Kidney (tissue), 14 donors: Measurements from ENCODE around the gene HOXB7. TPM values are rescaled to one million over a fixed set of nuclear protein-coding genes. Genes with fewer than 3 reads are reported as not detected.

Experiments used
- DNase-seq, 5 donors: peaks; one replicate each; pipeline ENCODE4 v3.0.0-alpha.2; 2013 to 2020
- FAIRE-seq: peaks from 2 replicates; lab custom pipeline; 2012; peaks lifted over from hg19 to GRCh38; lab: Jason Lieb, UNC
- H3K27ac ChIP-seq, 2 donors: one replicate each; pipeline ENCODE4 v1.7.0; 2013; ENCODE audit warnings: low read depth in 2 of 2, low read length in 2 of 2, inconsistent platforms in 1 of 2
- H3K27me3 ChIP-seq: one replicate; pipeline ENCODE4 v1.7.1; 2013; ENCODE audit warnings: low read length, inconsistent platforms; ENCODE audit not compliant: control insufficient read depth, insufficient read depth
- H3K36me3 ChIP-seq, 3 donors: one replicate each; pipeline versions ENCODE4 v1.7.0 to v1.7.1; 2013; ENCODE audit warnings: low read length in 3 of 3, control low read depth in 1 of 3, inconsistent platforms in 1 of 3; ENCODE audit not compliant: insufficient read depth in 3 of 3, control insufficient read depth in 2 of 3
- H3K4me1 ChIP-seq, 3 donors: one replicate each; pipeline versions ENCODE4 v1.7.0 to v1.7.1; 2013; ENCODE audit warnings: low read length in 3 of 3, inconsistent platforms in 1 of 3, low read depth in 1 of 3; ENCODE audit not compliant: control insufficient read depth in 2 of 3, insufficient read depth in 2 of 3
- H3K4me3 ChIP-seq, 3 donors: one replicate each; pipeline versions ENCODE4 v1.7.0 to v1.8.1; 2013; ENCODE audit warnings: low read length in 3 of 3, control low read depth in 1 of 3, inconsistent platforms in 1 of 3
- H3K9ac ChIP-seq, 3 donors: one replicate each; pipeline versions ENCODE4 v1.7.0 to v1.7.1; 2013; ENCODE audit warnings: low read length in 3 of 3, control low read depth in 1 of 3, inconsistent platforms in 1 of 3
- H3K9me3 ChIP-seq, 3 donors: one replicate each; pipeline versions ENCODE4 v1.7.0 to v1.7.1; 2013; ENCODE audit warnings: low read length in 3 of 3, control low read depth in 1 of 3, inconsistent platforms in 1 of 3; ENCODE audit not compliant: control insufficient read depth in 2 of 3, insufficient read depth in 1 of 3
- CTCF ChIP-seq: IDR thresholded peaks from 3 replicates; pipeline ENCODE4 v1.5.1; 2012; ENCODE audit warnings: mild to moderate bottlenecking, moderate library complexity, borderline replicate concordance; ENCODE audit not compliant: insufficient read depth; ENCODE audit errors: extremely low read depth
- intact Hi-C: fragments of 100-400 bp; cut with DNase I; formaldehyde crosslinking; loops from one replicate; pipeline ENCODE4 v1.11.1; 2022
- polyA plus RNA-seq: library from polyadenylated mRNA; stranded (reverse); fragments of 350-450 nt; fragmentation: Illumina TruSeq; extraction: RNeasy Lipid Tissue Mini Kit (QIAGEN cat#74804); gene quantifications from one replicate; pipeline ENCODE4 v1.2.3, GENCODE V29; 2014; ENCODE audit warnings: low read depth, low replicate concordance; ENCODE audit not compliant: insufficient read depth
- total RNA-seq: library from RNA; stranded (reverse); fragmentation: NEBNext Ultra II Directional; extraction: Animal tissue kit (Norgen Biotek cat#: 25700); gene quantifications from one replicate; pipeline ENCODE4 v1.2.1, GENCODE V29; 2021
- donor health status: control.
- donor health status: control.
- donor health status: control.
- donor health status: control.
- donor health status: control.
- donor health status: DM: yes; HTN: yes; CAD: no.
- donor health status: Normal renal cell carcinoma (clear cell type).

Gene HOXB7
- total and polyA plus RNA-seq, 2 donors from 2014 or later = 45.4 to 49.6 TPM

DNA sequence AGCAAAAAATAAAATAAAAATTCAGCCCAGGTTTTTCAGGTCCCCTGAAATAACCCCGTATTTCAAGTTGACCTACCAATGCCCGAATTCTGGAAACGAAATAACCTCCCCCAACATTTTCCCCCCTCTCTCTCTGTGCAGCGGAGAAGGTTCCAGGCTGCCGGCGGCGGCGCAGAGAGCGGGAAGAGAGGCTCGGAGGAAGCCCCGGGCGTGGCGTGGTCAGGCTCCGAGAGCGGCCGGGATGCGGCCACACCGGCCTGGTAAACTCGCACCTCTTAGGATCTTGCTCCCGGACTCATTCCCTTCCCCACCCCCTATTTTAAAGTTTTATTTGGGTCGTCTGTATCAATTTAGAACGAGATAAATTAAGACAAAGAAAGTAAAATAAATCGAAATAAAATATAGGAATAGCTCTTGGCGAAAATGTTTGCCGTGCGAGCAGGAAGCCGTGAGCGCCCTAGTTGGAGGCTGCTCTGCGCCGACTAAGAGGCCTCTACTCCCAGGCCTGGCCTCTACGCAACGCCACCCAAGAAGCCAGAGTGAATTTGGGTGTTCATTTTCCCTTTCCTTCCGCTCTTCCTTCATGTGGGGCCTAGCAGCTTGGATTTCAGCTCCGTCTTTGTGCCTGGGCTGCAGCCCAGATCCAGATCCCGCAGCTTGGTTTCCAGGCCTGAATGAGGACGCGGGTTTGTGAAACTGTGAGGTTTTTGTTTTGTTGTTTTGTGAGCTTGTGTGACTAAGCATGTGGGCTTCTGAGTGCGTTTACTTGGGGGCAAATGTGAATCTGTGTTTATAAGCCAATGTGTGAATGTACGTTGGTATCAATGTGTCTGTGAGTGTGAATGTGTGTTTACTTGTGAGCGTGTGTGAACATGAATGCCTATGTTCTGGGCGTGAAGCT, 4.6 kb downstream of the HOXB7 start:
- peak overlapping the region; percentile 30 to 79 (median 77) for H3K9ac ChIP-seq
- H3K36me3 ChIP-seq = no peaks in the 10 kb centered on the region
- peaks cover 0 to 3% (median 0%) of the 10 kb centered on the region in 3 donors for H3K9me3 ChIP-seq
- DNase-seq (no peak), FAIRE-seq (no peak)
- intact Hi-C loops = no loop called here
- H3K4me1 ChIP-seq = peaks cover 3 to 12% (median 12%) of the 10 kb centered on the region in 3 donors
- TF ChIP-seq CTCF = no peak
- H3K27me3 ChIP-seq = no peaks in the 10 kb centered on the region
- peak overlapping the region; percentile 54 to 94 (median 72) for H3K4me3 ChIP-seq
- peak overlapping the region; percentile 90 to 94 for H3K27ac ChIP-seq

GRCh38 chr17:48605409-48605919, 5.4 kb downstream of the HOXB7 start:
- Histone ChIP-seq H3K4me1 (peaks cover 3 to 12% (median 12%) of the 10 kb centered on the region in 3 donors), H3K27ac (peak overlapping the region; percentile 90 to 94), H3K27me3 (no peaks in the 10 kb centered on the region), H3K36me3 (no peaks in the 10 kb centered on the region), H3K4me3 (peak overlapping the region; percentile 72 to 98 (median 94)), H3K9ac (peak overlapping the region; percentile 11 to 99 (median 79)), H3K9me3 (peaks cover 0 to 3% (median 0%) of the 10 kb centered on the region in 3 donors)
- TF ChIP-seq CTCF = no peak
- FAIRE-seq = no peak
- DNase-seq = peak in 3 of 5 donors; percentile 75 to 83 (median 80)
- intact Hi-C loops = no loop called here

- Histone ChIP-seq H3K27me3 (no peaks in the 10 kb centered on the region), H3K36me3 (no peaks in the 10 kb centered on the region), H3K4me1 (peaks cover 3 to 15% (median 12%) of the 10 kb centered on the region in 3 donors), H3K27ac (peak within 1 kb of the TSS; percentile 90 to 94), H3K4me3 (peak within 1 kb of the TSS; percentile 72 to 98 (median 94)), H3K9me3 (peaks cover 0 to 3% (median 0%) of the 10 kb centered on the region in 3 donors), H3K9ac (peak within 1 kb of the TSS; percentile 79 to 99 (median 94))
- intact Hi-C loops = no loop called here
- DNase-seq (peak; percentile 91 to 96 (median 94)), FAIRE-seq (no peak)
- TF ChIP-seq CTCF = no peak
Observed at GRCh38 chr17:48604770-48605329, 6.0 kb downstream of the HOXB7 start, which contains the start of gene HOXB6. Gene HOXB6, minus strand, starts transcription at chr17:48604986. Its CDS starts 6,836 bp downstream, at chr17:48598150.
